Vagina (tissue), 2 donors: ENCODE measurements around the gene VDAC2. TPM values are rescaled to one million over a fixed set of nuclear protein-coding genes. Genes with fewer than 3 reads are reported as not detected.
A peak's percentile ranks its signal among the peaks of the same experiment; 100 is the strongest.

Experiments used
- DNase-seq, 2 donors: peaks; one replicate each; pipeline ENCODE4 v3.0.0-alpha.2; 2017; ENCODE audit errors: extremely low spot score in 2 of 2
- H3K27ac ChIP-seq: fragments of 200-600 bp; sonication (generic); one replicate; pipeline ENCODE4 v1.5.1; 2019
- H3K27me3 ChIP-seq: fragments of 200-600 bp; sonication (generic); one replicate; pipeline ENCODE4 v1.5.1; 2019
- H3K36me3 ChIP-seq, 2 donors: fragments of 200-600 bp; sonication (generic); one replicate each; pipeline ENCODE4 v1.5.1; 2017 to 2019
- H3K4me1 ChIP-seq: fragments of 200-600 bp; sonication (generic); one replicate; pipeline ENCODE4 v1.5.1; 2019
- H3K4me3 ChIP-seq, 2 donors: fragments of 200-600 bp; sonication (generic); 1 replicate in 1 of 2; 2 replicates in 1 of 2; pipeline ENCODE4 v1.5.1; 2016 to 2019
- H3K9me3 ChIP-seq: fragments of 200-600 bp; sonication (generic); one replicate; pipeline ENCODE4 v1.5.1; 2019
- CTCF ChIP-seq, 3 experiments: fragments of 450-650 bp in 2 of 3; fragments of 200-600 bp in 1 of 3; sonication (generic) in 1 of 3; IDR thresholded peaks; one replicate each; pipeline ENCODE4 v1.5.1; 2017 to 2019; ENCODE audit warnings: antibody characterized with exemption in 3 of 3, mild to moderate bottlenecking in 2 of 3, moderate library complexity in 2 of 3
- POLR2A ChIP-seq, 2 donors: fragments of 450-650 bp; IDR thresholded peaks; one replicate each; pipeline ENCODE4 v1.6.1; 2017; ENCODE audit warnings: antibody characterized with exemption in 2 of 2, mild to moderate bottlenecking in 2 of 2, moderate library complexity in 2 of 2
- POLR2AphosphoS5 ChIP-seq, 2 donors: sonication (generic); formaldehyde crosslinking; IDR thresholded peaks; one replicate each; pipeline ENCODE4 v1.9.0; 2017; ENCODE audit warnings: antibody characterized with exemption in 2 of 2, mild to moderate bottlenecking in 2 of 2, low read depth in 1 of 2; ENCODE audit not compliant: insufficient read depth in 1 of 2
- intact Hi-C: fragments of 100-400 bp; cut with DNase I; formaldehyde crosslinking; loops from one replicate; pipeline ENCODE4 v1.15.1; 2023
- total RNA-seq: library from RNA; depleted of rRNA; stranded (reverse); fragments of >200 nt; gene quantifications from one replicate; pipeline ENCODE4 v1.2.3, GENCODE V29; 2016

Gene VDAC2
- total RNA-seq, 1 donor from 2014 or later: 127 TPM

GRCh38 chr10:75209086-75209920 is 1.3 kb upstream of the VDAC2 start:
- Histone ChIP-seq H3K27ac (peak overlapping the region; percentile 99), H3K4me1 (peaks cover 42% of the 10 kb centered on the region), H3K36me3 (peaks cover 4 to 21% of the 10 kb centered on the region in 2 donors), H3K9me3 (no peaks in the 10 kb centered on the region), H3K27me3 (no peaks in the 10 kb centered on the region), H3K4me3 (peak overlapping the region; percentile 62 to 94)
- intact Hi-C loops: no loop called here
- DNase-seq: no peak
- no peak for TF ChIP-seq POLR2AphosphoS5 (IDR thresholded peaks at IDR 0.05; ENCODE audit: insufficient read depth in 1 of 2, low read depth in 1 of 2)
- TF ChIP-seq CTCF (IDR thresholded peaks at IDR 0.05): no peak
- no peak for TF ChIP-seq POLR2A (IDR thresholded peaks at IDR 0.05)

- Histone ChIP-seq H3K4me1 (peaks cover 48% of the 10 kb centered on the region), H3K9me3 (no peaks in the 10 kb centered on the region), H3K27me3 (no peaks in the 10 kb centered on the region), H3K36me3 (peaks cover 6 to 27% of the 10 kb centered on the region in 2 donors), H3K4me3 (peak overlapping the region; percentile 62 to 94), H3K27ac (peak overlapping the region; percentile 99)
- TF ChIP-seq POLR2A (IDR thresholded peaks at IDR 0.05) (no peak), POLR2AphosphoS5 (IDR thresholded peaks at IDR 0.05; ENCODE audit: insufficient read depth in 1 of 2, low read depth in 1 of 2) (no peak), CTCF (IDR thresholded peaks at IDR 0.05) (no peak)
- intact Hi-C loops: no loop called here
- DNase-seq: no peak
Observed at GRCh38 chr10:75209921-75210281, 695 bp upstream of the VDAC2 start.

GRCh38 chr10:75211007-75211691 is 553 bp downstream of the VDAC2 start:
- peak overlapping the region; percentile 99 for H3K27ac ChIP-seq
- DNase-seq: no peak
- no peaks in the 10 kb centered on the region for H3K27me3 ChIP-seq
- H3K36me3 ChIP-seq: peaks cover 6 to 40% of the 10 kb centered on the region in 2 donors
- intact Hi-C loops: no loop called here
- H3K9me3 ChIP-seq: no peaks in the 10 kb centered on the region
- H3K4me1 ChIP-seq: peaks cover 61% of the 10 kb centered on the region
- no peak for TF ChIP-seq CTCF (IDR thresholded peaks at IDR 0.05)
- no peak for TF ChIP-seq POLR2AphosphoS5 (IDR thresholded peaks at IDR 0.05; ENCODE audit: insufficient read depth in 1 of 2, low read depth in 1 of 2)
- H3K4me3 ChIP-seq: peak overlapping the region; percentile 62 to 94

- peak overlapping the region; percentile 99 for H3K27ac ChIP-seq
- H3K4me1 ChIP-seq: peaks cover 73% of the 10 kb centered on the region
- intact Hi-C loops: no loop called here
- peak overlapping the region; percentile 62 to 94 for H3K4me3 ChIP-seq
- no peak for DNase-seq
- H3K27me3 ChIP-seq: no peaks in the 10 kb centered on the region
- peaks cover 6 to 52% of the 10 kb centered on the region in 2 donors for H3K36me3 ChIP-seq
- H3K9me3 ChIP-seq: no peaks in the 10 kb centered on the region
- TF ChIP-seq POLR2A (IDR thresholded peaks at IDR 0.05) (no peak), POLR2AphosphoS5 (IDR thresholded peaks at IDR 0.05; ENCODE audit: insufficient read depth in 1 of 2, low read depth in 1 of 2) (no peak), CTCF (IDR thresholded peaks at IDR 0.05) (no peak)
Observed at GRCh38 chr10:75212343-75212742, 1.7 kb downstream of the VDAC2 start.
